Posterior cingulate gyrus (tissue), 11 donors: ENCODE measurements around the gene ACAP2.

Experiments
- DNase-seq, 10 donors: peaks; one replicate each; pipeline versions ENCODE4 v3.0.0 to v3.0.0-alpha.2; 2020 to 2021; ENCODE audit warnings: mixed read lengths in 3 of 10
- intact Hi-C: fragments of 100-400 bp; cut with DNase I; formaldehyde crosslinking; loops from one replicate; pipeline ENCODE4 v1.15.1; 2023

Gene ACAP2

DNA sequence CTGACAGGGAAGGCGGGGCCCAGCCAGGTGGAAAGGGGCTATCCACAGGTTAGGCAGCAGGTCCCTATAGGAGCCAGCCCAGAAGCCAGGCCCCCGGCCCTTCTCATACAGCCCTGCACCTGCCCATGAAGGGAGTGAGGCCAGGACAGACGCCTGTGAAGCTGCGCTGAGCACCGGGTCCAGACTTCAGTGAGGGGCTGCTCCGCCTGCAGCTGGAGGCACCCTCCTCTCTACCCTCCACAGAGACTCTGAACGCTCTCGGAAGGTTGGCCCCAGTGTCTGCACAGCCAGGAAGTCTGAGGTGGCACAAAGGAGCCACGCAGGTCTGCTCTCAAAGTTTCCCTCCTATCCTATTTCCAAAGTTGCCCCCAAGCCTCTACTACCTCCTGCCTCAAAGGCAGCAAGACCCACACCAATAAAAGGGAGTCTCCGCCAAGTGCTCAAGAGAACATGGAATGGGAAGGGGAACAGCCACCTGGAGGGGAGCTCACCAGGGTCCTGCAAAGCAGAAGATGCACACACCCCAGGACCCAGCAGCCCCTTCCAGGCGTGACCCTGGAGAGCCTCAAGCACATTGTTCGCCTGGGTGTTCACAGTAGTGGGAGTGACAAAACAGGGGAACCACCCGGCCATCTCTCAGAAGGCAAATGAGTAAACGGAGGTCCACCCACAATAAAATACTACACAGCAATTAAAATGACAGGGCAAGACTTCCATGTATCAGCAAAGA, 191.3 kb downstream of the ACAP2 start:
- intact Hi-C loops, result loop anchor here (10.0 kb wide), 1 partner anchor 117 kb away; no protein-coding TSS in a partner anchor

DNA sequence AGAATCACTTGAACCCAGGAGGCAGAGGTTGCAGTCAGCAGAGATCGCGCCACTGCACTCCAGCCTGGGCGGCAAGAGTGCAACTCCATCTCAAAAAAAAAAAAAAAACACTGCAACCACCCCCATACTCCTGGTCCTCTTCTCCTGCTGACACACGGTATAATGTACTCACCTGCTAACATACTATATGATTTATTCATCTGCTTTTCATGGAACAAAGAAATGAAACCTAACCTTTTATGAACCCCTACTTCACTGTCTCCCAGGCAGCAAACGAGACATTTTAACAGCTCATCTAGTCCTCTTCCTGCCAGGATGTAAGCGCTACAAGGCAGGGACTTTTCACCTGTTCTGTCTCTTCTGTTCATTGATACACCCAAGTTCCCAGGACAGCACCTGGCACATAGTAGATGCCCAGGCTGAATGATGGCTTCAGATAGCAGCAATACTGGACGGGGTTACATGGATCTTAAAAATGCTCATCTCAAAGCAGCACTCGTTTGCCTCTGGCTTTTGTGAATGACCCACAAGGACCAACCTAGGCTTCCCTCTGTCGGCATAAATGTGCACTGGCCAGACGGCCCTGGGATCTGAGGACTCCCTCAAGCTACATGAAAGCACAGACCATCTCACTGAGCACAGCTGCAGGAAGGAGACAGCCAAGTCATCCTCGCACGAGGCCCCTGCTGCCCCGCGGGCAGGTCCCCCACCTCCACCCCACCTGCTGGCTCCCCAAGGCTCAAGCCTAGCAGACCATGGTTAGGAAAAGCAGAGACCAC, 192.2 kb downstream of the ACAP2 start:
- peak in 2 of 10 donors; percentile 67 to 78 for DNase-seq
- intact Hi-C loops, result loop anchor here (10.0 kb wide), 1 partner anchor 116 kb away; no protein-coding TSS in a partner anchor

More for the DNA sequence above, 191.3 kb downstream of the ACAP2 start:
- peak in 2 of 10 donors; percentile 62 to 66 for DNase-seq

GRCh38 chr3:195249858-195250464, 192.9 kb downstream of the ACAP2 start:
- peak in 1 of 10 donors; percentile 13 for DNase-seq
- intact Hi-C loops, result loop anchor here (10.0 kb wide), 1 partner anchor 115 kb away; no protein-coding TSS in a partner anchor

DNA sequence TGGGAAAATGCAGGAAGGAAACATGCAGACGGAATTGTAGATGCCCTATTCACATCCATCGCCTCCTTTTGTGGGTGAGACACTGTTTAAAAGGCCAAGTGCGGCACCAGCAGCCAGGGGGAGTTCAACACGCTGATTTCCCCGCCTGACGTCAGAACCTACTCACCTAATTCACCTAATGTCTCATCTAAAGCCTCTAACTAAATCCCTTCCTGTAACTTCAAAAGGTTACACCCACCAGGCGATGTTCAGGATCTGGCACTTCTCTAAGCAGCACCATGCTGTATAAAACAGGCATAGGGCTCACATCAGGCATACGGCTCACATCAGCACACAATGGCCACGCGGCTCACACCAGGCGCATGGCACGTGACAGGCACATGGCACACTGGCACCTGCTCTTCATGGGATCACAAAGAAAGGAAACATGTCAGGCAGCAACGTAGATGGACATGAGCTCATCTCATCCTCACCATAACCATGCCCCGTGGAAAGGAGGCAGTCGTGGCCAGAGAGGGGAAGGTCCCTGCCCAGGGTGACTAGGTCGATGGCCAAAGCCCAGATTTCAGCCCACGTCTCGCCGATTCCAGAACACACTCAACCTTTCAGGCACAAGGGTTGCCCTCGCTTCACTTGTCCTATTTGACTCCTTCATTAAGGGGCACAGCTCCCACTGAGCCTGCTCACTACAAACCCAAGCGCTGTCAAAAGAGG, 193.6 kb downstream of the ACAP2 start:
- peak in 1 of 10 donors; percentile 19 for DNase-seq
- intact Hi-C loops, result no loop called here

DNA sequence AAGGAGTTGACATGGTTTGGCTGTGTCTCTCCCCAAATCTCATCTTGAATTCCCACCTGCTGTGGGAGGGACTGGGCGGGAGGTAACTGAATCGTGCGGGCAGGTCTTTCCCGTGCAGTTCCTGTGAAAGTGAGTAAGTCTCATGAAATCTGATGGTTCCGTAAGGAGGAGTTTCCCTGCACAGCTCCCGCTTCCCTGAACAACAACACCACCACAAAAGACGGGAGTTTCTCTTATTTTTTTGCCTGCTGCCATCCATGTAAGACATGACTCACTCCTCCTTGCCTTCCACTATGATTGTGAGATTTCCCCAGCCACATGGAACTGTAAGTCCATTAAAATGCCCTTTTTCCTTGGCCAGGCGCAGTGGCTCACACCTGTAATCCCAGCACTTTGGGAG, 194.5 kb downstream of the ACAP2 start:
- DNase-seq, result peak in 3 of 10 donors; percentile 41 to 52 (median 47)
- intact Hi-C loops, result no loop called here

DNA sequence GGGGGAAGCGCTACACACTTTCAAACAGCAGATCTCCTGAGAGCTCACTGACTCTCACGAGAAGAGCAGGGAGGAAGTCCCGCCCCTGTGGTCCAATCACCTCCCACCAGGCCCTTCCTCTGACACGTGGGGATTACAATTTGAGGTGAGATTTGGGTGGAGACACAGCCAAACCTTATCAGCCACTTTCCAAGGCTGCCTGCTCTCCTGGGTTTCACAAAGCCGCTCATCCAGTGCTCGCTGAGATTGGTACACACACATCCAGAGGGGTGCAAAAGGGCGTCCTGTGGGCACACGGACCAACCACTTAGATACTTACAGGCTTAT, 195.0 kb downstream of the ACAP2 start:
- intact Hi-C loops, result no loop called here
- DNase-seq, result peak in 1 of 10 donors; percentile 14

- intact Hi-C loops, result no loop called here
- DNase-seq, result peak in 2 of 10 donors; percentile 41 to 68
Measured at GRCh38 chr3:195247086-195247862, 195.5 kb downstream of the ACAP2 start.

- intact Hi-C loops, result no loop called here
- DNase-seq, result peak in 5 of 10 donors; percentile 38 to 91 (median 82)
Measured at GRCh38 chr3:195246581-195246995, 196.2 kb downstream of the ACAP2 start.

- peak in 2 of 10 donors; percentile 58 to 72 for DNase-seq
- intact Hi-C loops, result no loop called here
Measured at GRCh38 chr3:195245531-195245951, 197.3 kb downstream of the ACAP2 start.

DNA sequence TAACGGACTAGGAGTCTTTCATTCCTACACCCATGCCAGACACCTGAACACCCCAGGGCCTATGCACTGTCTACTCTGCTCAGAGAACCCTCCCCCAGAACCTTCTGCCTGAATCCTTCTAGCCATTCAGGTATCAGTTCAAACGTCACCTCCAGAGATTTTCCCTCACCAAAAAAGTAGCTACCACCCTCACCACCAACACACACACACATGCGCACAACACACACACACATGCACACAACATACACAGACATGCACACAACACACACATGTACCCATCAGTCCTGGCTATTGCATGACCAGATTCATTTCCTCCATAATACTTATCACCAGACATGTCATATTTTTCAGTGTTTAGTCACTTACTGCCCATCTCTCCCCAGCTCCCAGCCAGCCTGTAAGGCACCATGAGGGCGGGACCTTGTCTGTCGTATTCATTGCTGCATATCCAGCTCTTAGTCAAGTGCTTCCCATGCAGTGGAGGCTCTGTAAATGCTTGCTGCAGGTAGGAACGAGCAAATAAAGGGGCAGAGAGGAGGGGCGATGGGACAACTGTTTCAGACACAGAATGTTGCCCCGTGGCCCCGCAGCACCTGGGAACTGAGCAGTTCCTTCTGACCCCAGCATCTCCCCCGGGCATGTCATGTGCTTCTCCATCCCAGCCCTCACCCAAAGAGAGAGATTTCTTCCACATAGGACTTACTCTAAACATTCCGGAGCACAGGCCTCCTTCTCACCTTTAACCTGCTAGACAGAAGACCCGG, 201.0 kb downstream of the ACAP2 start:
- peak in 3 of 10 donors; percentile 8 to 72 (median 26) for DNase-seq
- intact Hi-C loops, result no loop called here

GRCh38 chr3:195240939-195241338, 201.9 kb downstream of the ACAP2 start:
- intact Hi-C loops, result no loop called here
- peak in 2 of 10 donors; percentile 15 to 42 for DNase-seq

- DNase-seq, result peak in 3 of 10 donors; percentile 69 to 80 (median 72)
- intact Hi-C loops, result no loop called here
Measured at GRCh38 chr3:195240171-195240701, 202.6 kb downstream of the ACAP2 start.

GRCh38 chr3:195239121-195239520, 203.7 kb downstream of the ACAP2 start:
- intact Hi-C loops, result no loop called here
- peak in 2 of 10 donors; percentile 23 to 30 for DNase-seq

DNA sequence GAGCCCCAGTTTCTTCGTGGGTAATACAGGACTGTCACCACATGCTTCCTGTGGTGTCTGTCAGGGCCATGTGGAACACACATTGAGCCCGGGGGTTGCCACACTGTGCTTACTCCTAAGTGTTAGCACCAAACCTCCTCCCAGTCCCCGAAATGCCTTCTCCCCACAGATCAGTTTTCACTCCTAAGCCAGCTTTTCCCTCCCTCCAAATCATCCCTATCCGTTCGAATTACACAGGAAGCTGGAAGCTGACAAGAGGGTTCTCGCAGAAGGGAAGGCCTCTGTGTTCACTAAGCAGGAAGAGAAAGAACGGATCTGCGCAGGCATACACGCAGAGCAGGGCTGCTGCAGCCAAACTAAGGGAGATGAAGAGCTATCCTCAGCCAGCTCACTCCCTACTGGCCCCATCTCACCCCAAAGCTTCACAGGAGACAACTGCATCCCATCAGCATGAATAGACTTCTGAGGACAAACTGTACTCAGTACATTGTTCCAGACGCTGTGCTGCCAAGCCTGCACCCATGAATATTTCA, 204.2 kb downstream of the ACAP2 start:
- intact Hi-C loops, result no loop called here
- DNase-seq, result peak in 4 of 10 donors; percentile 55 to 84 (median 74)

DNA sequence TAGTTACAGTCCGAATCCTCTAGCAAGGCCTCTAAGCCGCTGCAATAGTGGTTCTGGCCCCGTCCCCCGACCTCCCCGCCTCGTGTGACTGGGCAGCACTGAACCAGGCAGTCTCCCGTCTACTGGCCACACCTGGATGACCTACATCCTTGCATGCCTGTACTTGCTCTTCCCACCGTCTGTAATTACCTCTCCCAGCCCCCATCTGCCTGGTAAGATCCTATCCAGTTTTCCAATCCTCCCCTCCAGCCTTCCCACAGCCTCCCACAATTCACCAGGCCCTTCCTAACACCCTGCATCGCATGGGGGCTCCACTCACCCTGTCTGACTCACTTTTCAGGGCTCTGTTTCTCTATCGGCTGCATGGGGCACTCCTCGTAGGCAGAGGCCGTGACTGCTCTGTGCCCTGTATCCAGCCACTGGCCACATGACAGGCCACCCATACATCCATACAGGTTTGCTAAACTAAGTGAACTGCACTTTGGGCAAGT, 204.7 kb downstream of the ACAP2 start:
- peak in 2 of 10 donors; percentile 50 to 63 for DNase-seq
- intact Hi-C loops, result no loop called here

DNA sequence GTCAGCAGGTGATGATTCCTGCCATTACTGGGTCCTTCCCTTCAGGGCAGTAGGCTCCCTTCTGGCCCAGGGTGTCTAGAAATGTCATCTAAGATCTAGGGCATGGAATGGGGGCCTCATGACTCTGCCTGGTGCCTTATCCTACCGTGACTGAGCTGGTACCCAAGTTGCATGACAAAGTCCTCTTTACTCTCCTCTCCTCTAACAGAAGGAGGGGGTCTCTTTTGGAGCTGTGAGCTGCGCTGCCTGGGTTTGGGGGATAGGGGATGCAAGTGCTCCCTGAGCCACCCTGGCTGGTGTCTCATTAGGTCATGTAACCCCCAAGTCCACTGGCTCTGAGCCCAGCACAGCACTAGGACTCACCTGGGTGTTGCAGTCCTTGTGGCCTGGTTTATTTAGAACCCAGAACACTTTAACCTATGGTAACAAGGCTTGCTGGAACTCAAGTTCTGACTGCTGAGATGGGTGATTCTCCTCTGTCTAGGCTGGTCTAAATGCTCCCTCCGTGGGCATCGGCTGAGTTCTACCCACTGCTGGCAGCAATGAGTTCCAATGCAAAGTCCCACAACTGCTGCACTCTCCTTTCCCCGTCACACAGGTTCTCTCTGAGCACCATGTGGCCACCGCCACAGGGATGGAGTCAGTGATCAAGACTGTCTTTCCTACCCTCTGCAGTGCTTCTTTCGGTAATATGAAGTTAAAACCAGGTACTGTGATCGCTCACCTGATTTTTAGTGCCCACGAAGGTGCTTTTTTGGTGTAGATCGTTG, 205.8 kb downstream of the ACAP2 start:
- peak in 1 of 10 donors; percentile 26 for DNase-seq
- intact Hi-C loops, result no loop called here
